Caki2 (cell line): Measurements from ENCODE around the gene POPDC3. TPM values are rescaled to one million over a fixed set of nuclear protein-coding genes. Genes with fewer than 3 reads are reported as not detected.

ENCODE experiments used
- DNase-seq: peaks from one replicate; pipeline ENCODE4 v3.0.0-alpha.2; 2015; ENCODE audit warnings: low read depth
- in situ Hi-C: cut with HindIII; loops from 2 replicates; pipeline ENCODE4 v1.10.0; 2016; ENCODE audit warnings: low sequenced_read_pairs, low pct_unique_long_range_greater_than_20kb, mixed read lengths
- total RNA-seq: library from RNA; depleted of rRNA; stranded (reverse); fragments of >200 nt; shearing (Covaris generic); gene quantifications from 2 replicates; pipeline ENCODE4 v1.2.3, GENCODE V29; 2014; ENCODE audit warnings: low replicate concordance; rRNA removed

The POPDC3 gene
- total RNA-seq, 1 experiment from 2014 or later = 139 TPM

DNA sequence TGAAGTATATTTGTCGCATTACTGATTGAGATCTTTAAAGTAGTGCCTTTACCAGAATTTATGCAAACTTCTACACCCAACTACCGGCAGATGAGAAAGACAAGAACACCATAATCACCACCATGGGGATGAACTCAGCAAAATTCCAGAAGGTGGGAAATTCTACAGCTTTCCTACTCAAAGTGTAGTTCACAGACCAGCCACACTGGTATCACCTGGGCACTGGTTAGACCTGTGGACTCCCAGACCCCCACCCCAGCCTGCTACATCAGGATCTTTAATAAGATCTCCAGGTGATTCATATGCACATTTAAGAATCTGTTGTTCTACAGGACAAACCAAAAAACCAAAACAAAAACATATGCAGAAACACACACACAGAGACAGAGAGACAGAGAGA, 67.9 kb downstream of the POPDC3 start:
- in situ Hi-C loops = no loop called here
- no peak for DNase-seq

GRCh38 chr6:105111105-105111504, 68.7 kb downstream of the POPDC3 start:
- no peak for DNase-seq
- in situ Hi-C loops = no loop called here

GRCh38 chr6:105109955-105110895, 69.6 kb downstream of the POPDC3 start:
- in situ Hi-C loops = no loop called here
- no peak for DNase-seq

DNA sequence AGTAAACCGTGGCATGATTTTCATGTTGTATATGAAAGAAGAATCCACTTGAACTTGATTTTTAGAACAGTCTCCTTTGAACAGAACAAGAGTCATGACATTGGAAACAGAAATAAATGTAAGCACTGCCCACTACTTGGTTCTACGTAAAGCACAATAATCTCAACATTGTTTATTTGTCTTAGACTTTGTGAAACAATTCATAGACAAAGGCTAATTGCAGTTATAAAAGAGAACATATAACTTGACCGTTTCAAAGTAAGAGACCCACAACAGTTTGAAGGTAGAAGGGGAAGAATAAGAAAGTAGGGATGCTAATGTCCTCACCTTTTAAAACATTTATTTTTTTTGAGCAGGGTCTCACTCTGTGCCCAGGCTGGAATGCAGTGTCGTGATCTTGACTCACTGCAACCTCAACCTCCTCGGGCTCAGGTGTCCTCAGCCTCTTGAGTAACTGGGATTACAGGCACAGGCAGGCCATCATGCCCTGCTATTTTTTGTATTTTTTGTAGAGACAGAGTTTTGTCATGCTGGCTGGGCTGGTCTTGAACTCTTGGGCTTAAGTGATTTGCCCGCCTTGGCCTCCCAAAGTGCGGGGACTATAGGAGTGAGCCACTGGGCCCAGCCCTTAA, 71.1 kb downstream of the POPDC3 start:
- no peak for DNase-seq
- in situ Hi-C loops = no loop called here

Other genes starting within 250 kb of the POPDC3 start
- gene LIN28B, start 222.9 kb downstream of the POPDC3 start, total RNA-seq = not detected in 2 replicates
- gene PREP, start 223.1 kb upstream of the POPDC3 start, total RNA-seq = 21.5 and 29.4 TPM in 2 replicates